GM23338 (cell line): ENCODE data around the gene FOXE3. TPM values are rescaled to one million over a fixed set of nuclear protein-coding genes. Genes with fewer than 3 reads are reported as not detected.

Experiments used
- ATAC-seq: fragments of 200-7000 bp; cut with Tn5 transposase; 3 replicates; pipeline ENCODE4 v1.9.1; 2020
- DNase-seq: peaks from one replicate; pipeline ENCODE4 v3.0.0-alpha.2; 2015; ENCODE audit warnings: low spot score
- H2AFZ ChIP-seq: fragments of 200-600 bp; sonication (generic); 2 replicates; pipeline ENCODE4 v1.8.0; 2016; ENCODE audit warnings: antibody characterized with exemption, mild to moderate bottlenecking, moderate library complexity
- H3F3A ChIP-seq: fragments of 200-600 bp; sonication (generic); replicated peaks from 2 replicates; pipeline ENCODE4 v1.8.0; 2017; ENCODE audit warnings: antibody characterized with exemption, mixed run types, low read depth
- H3K27ac ChIP-seq: fragments of 200-600 bp; sonication (generic); 2 replicates; pipeline ENCODE4 v1.6.1; 2016; ENCODE audit warnings: low read depth
- H3K27me3 ChIP-seq: fragments of 200-600 bp; sonication (generic); 2 replicates; pipeline ENCODE4 v1.8.0; 2016; ENCODE audit warnings: mild to moderate bottlenecking, mixed run types, moderate library complexity; ENCODE audit not compliant: insufficient read depth
- H3K36me3 ChIP-seq: fragments of 200-600 bp; sonication (generic); 2 replicates; pipeline ENCODE4 v1.8.0; 2016; ENCODE audit warnings: mild to moderate bottlenecking; ENCODE audit not compliant: insufficient read depth
- H3K4me1 ChIP-seq: fragments of 200-600 bp; sonication (generic); 2 replicates; pipeline ENCODE4 v1.8.0; 2016; ENCODE audit warnings: mild to moderate bottlenecking, moderate library complexity; ENCODE audit not compliant: insufficient read depth
- H3K4me2 ChIP-seq: fragments of 200-600 bp; sonication (generic); 2 replicates; pipeline ENCODE4 v1.7.1; 2017; ENCODE audit warnings: mixed run types
- H3K4me3 ChIP-seq: fragments of 200-600 bp; sonication (generic); 2 replicates; pipeline ENCODE4 v1.6.1; 2016; ENCODE audit warnings: mixed run types
- H3K79me2 ChIP-seq: fragments of 200-600 bp; sonication (generic); replicated peaks from 2 replicates; pipeline ENCODE4 v1.8.0; 2017; ENCODE audit warnings: mild to moderate bottlenecking; ENCODE audit not compliant: insufficient read depth
- H3K9me2 ChIP-seq: fragments of 200-600 bp; sonication (generic); 2 replicates; pipeline ENCODE4 v1.8.0; 2017; ENCODE audit not compliant: insufficient read depth
- H4K20me1 ChIP-seq: fragments of 200-600 bp; sonication (generic); replicated peaks from 2 replicates; pipeline ENCODE4 v1.8.0; 2017; ENCODE audit warnings: mild to moderate bottlenecking; ENCODE audit not compliant: insufficient read depth
- H3K27ac Mint-ChIP-seq: 2 replicates; pipeline ENCODE4 v1.8.0; 2020; ENCODE audit warnings: inconsistent platforms, mild to moderate bottlenecking, moderate library complexity, mixed read lengths
- H3K27me3 Mint-ChIP-seq: 3 replicates; pipeline ENCODE4 v1.8.0; 2022; ENCODE audit warnings: low read depth, mild to moderate bottlenecking, moderate library complexity, mixed read lengths, inconsistent platforms; ENCODE audit not compliant: insufficient read depth, poor library complexity
- H3K36me3 Mint-ChIP-seq: 3 replicates; pipeline ENCODE4 v1.8.0; 2021; ENCODE audit warnings: low read depth, mild to moderate bottlenecking, inconsistent platforms, moderate library complexity, mixed read lengths
- H3K4me1 Mint-ChIP-seq: 3 replicates; pipeline ENCODE4 v1.8.0; 2020; ENCODE audit warnings: mild to moderate bottlenecking, inconsistent platforms, mixed read lengths
- H3K4me3 Mint-ChIP-seq: 3 replicates; pipeline ENCODE4 v1.8.0; 2021; ENCODE audit warnings: moderate library complexity, mild to moderate bottlenecking, inconsistent platforms, mixed read lengths
- H3K9me3 Mint-ChIP-seq: 3 replicates; pipeline ENCODE4 v1.8.0; 2020; ENCODE audit warnings: moderate library complexity, mild to moderate bottlenecking, inconsistent platforms, mixed read lengths
- CREB1 ChIP-seq: fragments of 250-450 bp; sonication (Bioruptor Pico); IDR thresholded peaks from 2 replicates; pipeline ENCODE4 v1.5.0; 2020; ENCODE audit warnings: low read depth, mild to moderate bottlenecking, moderate library complexity
- EZH2 ChIP-seq: fragments of 200-600 bp; sonication (generic); IDR thresholded peaks from one replicate; pipeline ENCODE4 v1.8.0; 2017; ENCODE audit warnings: antibody characterized with exemption, mild to moderate bottlenecking, low read depth; ENCODE audit not compliant: unreplicated experiment
- EZH2phosphoT487 ChIP-seq: fragments of 200-600 bp; sonication (generic); IDR thresholded peaks from one replicate; pipeline ENCODE4 v1.8.1; 2018; ENCODE audit warnings: antibody characterized with exemption; ENCODE audit not compliant: unreplicated experiment
- JUNB ChIP-seq: IDR thresholded peaks from one replicate; pipeline ENCODE4 v1.6.1; 2016; ENCODE audit warnings: antibody characterized with exemption; ENCODE audit not compliant: unreplicated experiment
- NANOG ChIP-seq: IDR thresholded peaks from 2 replicates; pipeline ENCODE4 v1.6.1; 2016; ENCODE audit warnings: antibody characterized with exemption, borderline replicate concordance
- POLR2AphosphoS5 ChIP-seq: IDR thresholded peaks from 2 replicates; pipeline ENCODE4 v1.6.1; 2016; ENCODE audit warnings: antibody characterized with exemption, low read depth
- STAT1 ChIP-seq: IDR thresholded peaks from one replicate; pipeline ENCODE4 v1.6.1; 2016; ENCODE audit warnings: antibody characterized with exemption; ENCODE audit not compliant: unreplicated experiment
- ZNF114 ChIP-seq: fragments of 250-450 bp; sonication (Bioruptor Pico); IDR thresholded peaks from 2 replicates; pipeline ENCODE4 v1.5.0; 2020; ENCODE audit warnings: mild to moderate bottlenecking, moderate library complexity
- ZNF331 ChIP-seq: fragments of 250-450 bp; sonication (Bioruptor Pico); IDR thresholded peaks from 2 replicates; pipeline ENCODE4 v1.5.0; 2020; ENCODE audit warnings: low read depth, mild to moderate bottlenecking, moderate library complexity
- polyA plus RNA-seq: library from polyadenylated mRNA; unstranded; fragments of >200 nt; fragmentation: Nextera tagmentation; extraction: Ambion mirVana; gene quantifications from 2 replicates; pipeline ENCODE4 v1.2.1, GENCODE V29; 2016
- total RNA-seq: library from RNA; depleted of rRNA; stranded (reverse); fragments of >200 nt; shearing (Covaris generic); gene quantifications from 2 replicates; pipeline ENCODE4 v1.2.3, GENCODE V29; 2014
- TF ChIP-seq, protein P1 (sequence below): IDR thresholded peaks from one replicate; pipeline ENCODE4 v1.6.1; 2018; ENCODE audit warnings: antibody characterized with exemption; ENCODE audit not compliant: unreplicated experiment
- TF ChIP-seq, protein P2 (sequence below): fragments of 250-450 bp; sonication (Bioruptor Pico); IDR thresholded peaks from 2 replicates; pipeline ENCODE4 v1.5.0; 2020; ENCODE audit warnings: mild to moderate bottlenecking, moderate library complexity
- TF ChIP-seq, protein P3 (sequence below), 2 experiments: fragments of 200-600 bp in 1 of 2; sonication (generic) in 1 of 2; conservative IDR thresholded peaks; 2 replicates each; pipeline versions ENCODE4 v1.5.1 to v1.6.1; 2016 to 2017; ENCODE audit warnings: antibody characterized with exemption in 2 of 2, low read depth in 2 of 2, mild to moderate bottlenecking in 2 of 2, moderate library complexity in 1 of 2
- TF ChIP-seq, protein P4 (sequence below): IDR thresholded peaks from 2 replicates; pipeline ENCODE4 v1.6.1; 2016; ENCODE audit warnings: antibody characterized with exemption

Gene FOXE3
- total and polyA plus RNA-seq, 2 experiments from 2014 or later = not detected

DNA sequence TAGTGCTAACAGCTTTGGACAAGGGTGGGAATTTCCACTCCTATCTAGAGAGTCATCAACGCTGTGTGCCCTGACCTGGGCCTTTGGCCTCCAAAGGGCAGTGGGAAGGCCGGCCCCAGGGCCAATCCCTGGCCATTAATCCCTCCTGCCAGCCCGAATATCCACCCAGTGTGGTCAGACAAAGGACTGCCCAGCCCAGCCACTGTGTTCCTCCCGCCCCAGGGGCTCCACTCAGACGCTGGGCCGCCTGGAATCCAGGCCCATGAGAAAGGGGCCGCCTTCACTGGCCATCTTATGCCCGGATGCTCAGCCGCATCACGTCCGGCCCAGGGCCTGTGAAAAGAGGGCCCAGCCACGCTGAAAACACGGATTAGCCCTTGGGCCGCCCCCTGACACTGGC, 3.6 kb upstream of the FOXE3 start:
- Mint-ChIP-seq H3K4me3 (no peak overlapping the region), H3K27ac (no peak overlapping the region), H3K9me3 (no peaks in the 10 kb centered on the region; the same call in 2 of the 3 replicates), H3K4me1 (peaks cover 10% of the 10 kb centered on the region), H3K36me3 (peaks cover under 1% of the 10 kb centered on the region; the same call in 1 of the 3 replicates), H3K27me3 (peaks cover 32% of the 10 kb centered on the region)
- Histone ChIP-seq H3K4me1 (no peaks in the 10 kb centered on the region; the same call in 1 of the 2 replicates), H3K79me2 (no peaks in the 10 kb centered on the region), H3K27ac (no peak overlapping the region), H3K27me3 (peaks cover 48% of the 10 kb centered on the region), H4K20me1 (no peaks in the 10 kb centered on the region), H3K36me3 (no peaks in the 10 kb centered on the region), H2AFZ (no peak overlapping the region), H3K4me2 (no peak overlapping the region), H3K9me2 (no peaks in the 10 kb centered on the region), H3K4me3 (no peak overlapping the region), H3F3A (no peaks in the 10 kb centered on the region)
- no peak for DNase-seq
- TF ChIP-seq NANOG = no peak
- TF ChIP-seq EZH2 = no peak
- TF ChIP-seq EZH2phosphoT487 = no peak
- TF ChIP-seq, protein P1, sequence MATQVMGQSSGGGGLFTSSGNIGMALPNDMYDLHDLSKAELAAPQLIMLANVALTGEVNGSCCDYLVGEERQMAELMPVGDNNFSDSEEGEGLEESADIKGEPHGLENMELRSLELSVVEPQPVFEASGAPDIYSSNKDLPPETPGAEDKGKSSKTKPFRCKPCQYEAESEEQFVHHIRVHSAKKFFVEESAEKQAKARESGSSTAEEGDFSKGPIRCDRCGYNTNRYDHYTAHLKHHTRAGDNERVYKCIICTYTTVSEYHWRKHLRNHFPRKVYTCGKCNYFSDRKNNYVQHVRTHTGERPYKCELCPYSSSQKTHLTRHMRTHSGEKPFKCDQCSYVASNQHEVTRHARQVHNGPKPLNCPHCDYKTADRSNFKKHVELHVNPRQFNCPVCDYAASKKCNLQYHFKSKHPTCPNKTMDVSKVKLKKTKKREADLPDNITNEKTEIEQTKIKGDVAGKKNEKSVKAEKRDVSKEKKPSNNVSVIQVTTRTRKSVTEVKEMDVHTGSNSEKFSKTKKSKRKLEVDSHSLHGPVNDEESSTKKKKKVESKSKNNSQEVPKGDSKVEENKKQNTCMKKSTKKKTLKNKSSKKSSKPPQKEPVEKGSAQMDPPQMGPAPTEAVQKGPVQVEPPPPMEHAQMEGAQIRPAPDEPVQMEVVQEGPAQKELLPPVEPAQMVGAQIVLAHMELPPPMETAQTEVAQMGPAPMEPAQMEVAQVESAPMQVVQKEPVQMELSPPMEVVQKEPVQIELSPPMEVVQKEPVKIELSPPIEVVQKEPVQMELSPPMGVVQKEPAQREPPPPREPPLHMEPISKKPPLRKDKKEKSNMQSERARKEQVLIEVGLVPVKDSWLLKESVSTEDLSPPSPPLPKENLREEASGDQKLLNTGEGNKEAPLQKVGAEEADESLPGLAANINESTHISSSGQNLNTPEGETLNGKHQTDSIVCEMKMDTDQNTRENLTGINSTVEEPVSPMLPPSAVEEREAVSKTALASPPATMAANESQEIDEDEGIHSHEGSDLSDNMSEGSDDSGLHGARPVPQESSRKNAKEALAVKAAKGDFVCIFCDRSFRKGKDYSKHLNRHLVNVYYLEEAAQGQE = no peak
- TF ChIP-seq, protein P2, sequence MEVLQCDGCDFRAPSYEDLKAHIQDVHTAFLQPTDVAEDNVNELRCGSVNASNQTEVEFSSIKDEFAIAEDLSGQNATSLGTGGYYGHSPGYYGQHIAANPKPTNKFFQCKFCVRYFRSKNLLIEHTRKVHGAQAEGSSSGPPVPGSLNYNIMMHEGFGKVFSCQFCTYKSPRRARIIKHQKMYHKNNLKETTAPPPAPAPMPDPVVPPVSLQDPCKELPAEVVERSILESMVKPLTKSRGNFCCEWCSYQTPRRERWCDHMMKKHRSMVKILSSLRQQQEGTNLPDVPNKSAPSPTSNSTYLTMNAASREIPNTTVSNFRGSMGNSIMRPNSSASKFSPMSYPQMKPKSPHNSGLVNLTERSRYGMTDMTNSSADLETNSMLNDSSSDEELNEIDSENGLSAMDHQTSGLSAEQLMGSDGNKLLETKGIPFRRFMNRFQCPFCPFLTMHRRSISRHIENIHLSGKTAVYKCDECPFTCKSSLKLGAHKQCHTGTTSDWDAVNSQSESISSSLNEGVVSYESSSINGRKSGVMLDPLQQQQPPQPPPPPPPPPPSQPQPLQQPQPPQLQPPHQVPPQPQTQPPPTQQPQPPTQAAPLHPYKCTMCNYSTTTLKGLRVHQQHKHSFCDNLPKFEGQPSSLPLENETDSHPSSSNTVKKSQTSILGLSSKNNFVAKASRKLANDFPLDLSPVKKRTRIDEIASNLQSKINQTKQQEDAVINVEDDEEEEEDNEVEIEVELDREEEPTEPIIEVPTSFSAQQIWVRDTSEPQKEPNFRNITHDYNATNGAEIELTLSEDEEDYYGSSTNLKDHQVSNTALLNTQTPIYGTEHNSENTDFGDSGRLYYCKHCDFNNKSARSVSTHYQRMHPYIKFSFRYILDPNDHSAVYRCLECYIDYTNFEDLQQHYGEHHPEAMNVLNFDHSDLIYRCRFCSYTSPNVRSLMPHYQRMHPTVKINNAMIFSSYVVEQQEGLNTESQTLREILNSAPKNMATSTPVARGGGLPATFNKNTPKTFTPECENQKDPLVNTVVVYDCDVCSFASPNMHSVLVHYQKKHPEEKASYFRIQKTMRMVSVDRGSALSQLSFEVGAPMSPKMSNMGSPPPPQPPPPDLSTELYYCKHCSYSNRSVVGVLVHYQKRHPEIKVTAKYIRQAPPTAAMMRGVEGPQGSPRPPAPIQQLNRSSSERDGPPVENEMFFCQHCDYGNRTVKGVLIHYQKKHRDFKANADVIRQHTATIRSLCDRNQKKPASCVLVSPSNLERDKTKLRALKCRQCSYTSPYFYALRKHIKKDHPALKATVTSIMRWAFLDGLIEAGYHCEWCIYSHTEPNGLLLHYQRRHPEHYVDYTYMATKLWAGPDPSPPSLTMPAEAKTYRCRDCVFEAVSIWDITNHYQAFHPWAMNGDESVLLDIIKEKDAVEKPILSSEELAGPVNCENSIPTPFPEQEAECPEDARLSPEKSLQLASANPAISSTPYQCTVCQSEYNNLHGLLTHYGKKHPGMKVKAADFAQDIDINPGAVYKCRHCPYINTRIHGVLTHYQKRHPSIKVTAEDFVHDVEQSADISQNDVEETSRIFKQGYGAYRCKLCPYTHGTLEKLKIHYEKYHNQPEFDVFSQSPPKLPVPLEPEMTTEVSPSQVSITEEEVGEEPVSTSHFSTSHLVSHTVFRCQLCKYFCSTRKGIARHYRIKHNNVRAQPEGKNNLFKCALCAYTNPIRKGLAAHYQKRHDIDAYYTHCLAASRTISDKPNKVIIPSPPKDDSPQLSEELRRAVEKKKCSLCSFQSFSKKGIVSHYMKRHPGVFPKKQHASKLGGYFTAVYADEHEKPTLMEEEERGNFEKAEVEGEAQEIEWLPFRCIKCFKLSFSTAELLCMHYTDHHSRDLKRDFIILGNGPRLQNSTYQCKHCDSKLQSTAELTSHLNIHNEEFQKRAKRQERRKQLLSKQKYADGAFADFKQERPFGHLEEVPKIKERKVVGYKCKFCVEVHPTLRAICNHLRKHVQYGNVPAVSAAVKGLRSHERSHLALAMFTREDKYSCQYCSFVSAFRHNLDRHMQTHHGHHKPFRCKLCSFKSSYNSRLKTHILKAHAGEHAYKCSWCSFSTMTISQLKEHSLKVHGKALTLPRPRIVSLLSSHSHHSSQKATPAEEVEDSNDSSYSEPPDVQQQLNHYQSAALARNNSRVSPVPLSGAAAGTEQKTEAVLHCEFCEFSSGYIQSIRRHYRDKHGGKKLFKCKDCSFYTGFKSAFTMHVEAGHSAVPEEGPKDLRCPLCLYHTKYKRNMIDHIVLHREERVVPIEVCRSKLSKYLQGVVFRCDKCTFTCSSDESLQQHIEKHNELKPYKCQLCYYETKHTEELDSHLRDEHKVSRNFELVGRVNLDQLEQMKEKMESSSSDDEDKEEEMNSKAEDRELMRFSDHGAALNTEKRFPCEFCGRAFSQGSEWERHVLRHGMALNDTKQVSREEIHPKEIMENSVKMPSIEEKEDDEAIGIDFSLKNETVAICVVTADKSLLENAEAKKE (CRISPR knock-in tag) = no peak
- TF ChIP-seq JUNB = no peak
- TF ChIP-seq, protein P3, sequence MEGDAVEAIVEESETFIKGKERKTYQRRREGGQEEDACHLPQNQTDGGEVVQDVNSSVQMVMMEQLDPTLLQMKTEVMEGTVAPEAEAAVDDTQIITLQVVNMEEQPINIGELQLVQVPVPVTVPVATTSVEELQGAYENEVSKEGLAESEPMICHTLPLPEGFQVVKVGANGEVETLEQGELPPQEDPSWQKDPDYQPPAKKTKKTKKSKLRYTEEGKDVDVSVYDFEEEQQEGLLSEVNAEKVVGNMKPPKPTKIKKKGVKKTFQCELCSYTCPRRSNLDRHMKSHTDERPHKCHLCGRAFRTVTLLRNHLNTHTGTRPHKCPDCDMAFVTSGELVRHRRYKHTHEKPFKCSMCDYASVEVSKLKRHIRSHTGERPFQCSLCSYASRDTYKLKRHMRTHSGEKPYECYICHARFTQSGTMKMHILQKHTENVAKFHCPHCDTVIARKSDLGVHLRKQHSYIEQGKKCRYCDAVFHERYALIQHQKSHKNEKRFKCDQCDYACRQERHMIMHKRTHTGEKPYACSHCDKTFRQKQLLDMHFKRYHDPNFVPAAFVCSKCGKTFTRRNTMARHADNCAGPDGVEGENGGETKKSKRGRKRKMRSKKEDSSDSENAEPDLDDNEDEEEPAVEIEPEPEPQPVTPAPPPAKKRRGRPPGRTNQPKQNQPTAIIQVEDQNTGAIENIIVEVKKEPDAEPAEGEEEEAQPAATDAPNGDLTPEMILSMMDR (conservative IDR thresholded peaks at IDR 0.05; ENCODE audit: low read depth in 2 of 2) = no peak
- TF ChIP-seq ZNF331 (CRISPR knock-in tag) = no peak
- TF ChIP-seq STAT1 = no peak
- no peak for TF ChIP-seq POLR2AphosphoS5
- TF ChIP-seq CREB1 (CRISPR knock-in tag) = no peak
- TF ChIP-seq, protein P4, sequence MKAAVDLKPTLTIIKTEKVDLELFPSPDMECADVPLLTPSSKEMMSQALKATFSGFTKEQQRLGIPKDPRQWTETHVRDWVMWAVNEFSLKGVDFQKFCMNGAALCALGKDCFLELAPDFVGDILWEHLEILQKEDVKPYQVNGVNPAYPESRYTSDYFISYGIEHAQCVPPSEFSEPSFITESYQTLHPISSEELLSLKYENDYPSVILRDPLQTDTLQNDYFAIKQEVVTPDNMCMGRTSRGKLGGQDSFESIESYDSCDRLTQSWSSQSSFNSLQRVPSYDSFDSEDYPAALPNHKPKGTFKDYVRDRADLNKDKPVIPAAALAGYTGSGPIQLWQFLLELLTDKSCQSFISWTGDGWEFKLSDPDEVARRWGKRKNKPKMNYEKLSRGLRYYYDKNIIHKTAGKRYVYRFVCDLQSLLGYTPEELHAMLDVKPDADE = no peak
- no peak for TF ChIP-seq ZNF114
- no peak for ATAC-seq
